Activated naive CD4-positive, alpha-beta T cell treated with anti-CD3 and anti-CD28 coated beads, Interleukin-2, amount 10 ng/mL, durations not matched to agents 7 days and 5 days (primary cell): ENCODE data around the gene PIR.

Source experiments
- CTCF ChIA-PET: fragments of 350-600 bp; sonication (Branson Sonifier 250); formaldehyde crosslinking; loops from one replicate; lab custom pipeline; 2021; ENCODE audit warnings: antibody characterized with exemption; lab: Charles Lee
- DNase-seq: peaks from one replicate; pipeline ENCODE4 v3.0.0-alpha.2; 2020
- H3K27ac Mint-ChIP-seq: one replicate; pipeline ENCODE4 v1.8.0; 2021; ENCODE audit warnings: mild to moderate bottlenecking, moderate library complexity, mixed read lengths
- H3K27me3 Mint-ChIP-seq: one replicate; pipeline ENCODE4 v1.8.0; 2021; ENCODE audit warnings: mild to moderate bottlenecking, mixed read lengths
- H3K36me3 Mint-ChIP-seq: one replicate; pipeline ENCODE4 v1.8.0; 2021; ENCODE audit warnings: mixed read lengths
- H3K4me1 Mint-ChIP-seq: one replicate; pipeline ENCODE4 v1.8.0; 2021; ENCODE audit warnings: mixed read lengths
- H3K4me3 Mint-ChIP-seq: one replicate; pipeline ENCODE4 v1.8.0; 2021; ENCODE audit warnings: mild to moderate bottlenecking, moderate library complexity, mixed read lengths
- H3K9me3 Mint-ChIP-seq: one replicate; pipeline ENCODE4 v1.8.0; 2021; ENCODE audit warnings: mixed read lengths

The PIR gene

DNA sequence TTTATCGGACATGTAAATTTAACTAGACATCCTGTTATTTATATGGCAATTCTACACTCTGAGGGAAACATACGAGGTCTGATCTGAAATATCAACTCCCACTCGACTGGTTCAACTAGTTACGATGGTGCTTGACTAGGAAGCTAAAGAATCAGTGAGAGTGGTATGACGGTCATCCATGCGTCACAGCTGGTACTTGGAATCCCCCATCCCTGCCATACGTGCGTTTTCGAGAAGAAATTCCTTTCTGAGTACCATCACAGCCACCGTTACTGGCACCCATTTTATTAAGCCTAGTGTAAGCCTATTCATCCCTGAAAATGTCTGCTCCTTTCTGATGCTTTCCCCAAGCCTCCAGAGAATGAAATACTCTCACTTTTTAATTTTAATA, 157.1 kb downstream of the PIR start:
- Mint-ChIP-seq H3K27ac (peak overlapping the region; percentile 96), H3K4me1 (peaks cover 27% of the 10 kb centered on the region), H3K27me3 (peaks cover 1% of the 10 kb centered on the region), H3K9me3 (no peaks in the 10 kb centered on the region), H3K4me3 (peak overlapping the region; percentile 88), H3K36me3 (peaks cover 6% of the 10 kb centered on the region)
- peak; percentile 50 for DNase-seq
- CTCF ChIA-PET: no interaction called here

DNA sequence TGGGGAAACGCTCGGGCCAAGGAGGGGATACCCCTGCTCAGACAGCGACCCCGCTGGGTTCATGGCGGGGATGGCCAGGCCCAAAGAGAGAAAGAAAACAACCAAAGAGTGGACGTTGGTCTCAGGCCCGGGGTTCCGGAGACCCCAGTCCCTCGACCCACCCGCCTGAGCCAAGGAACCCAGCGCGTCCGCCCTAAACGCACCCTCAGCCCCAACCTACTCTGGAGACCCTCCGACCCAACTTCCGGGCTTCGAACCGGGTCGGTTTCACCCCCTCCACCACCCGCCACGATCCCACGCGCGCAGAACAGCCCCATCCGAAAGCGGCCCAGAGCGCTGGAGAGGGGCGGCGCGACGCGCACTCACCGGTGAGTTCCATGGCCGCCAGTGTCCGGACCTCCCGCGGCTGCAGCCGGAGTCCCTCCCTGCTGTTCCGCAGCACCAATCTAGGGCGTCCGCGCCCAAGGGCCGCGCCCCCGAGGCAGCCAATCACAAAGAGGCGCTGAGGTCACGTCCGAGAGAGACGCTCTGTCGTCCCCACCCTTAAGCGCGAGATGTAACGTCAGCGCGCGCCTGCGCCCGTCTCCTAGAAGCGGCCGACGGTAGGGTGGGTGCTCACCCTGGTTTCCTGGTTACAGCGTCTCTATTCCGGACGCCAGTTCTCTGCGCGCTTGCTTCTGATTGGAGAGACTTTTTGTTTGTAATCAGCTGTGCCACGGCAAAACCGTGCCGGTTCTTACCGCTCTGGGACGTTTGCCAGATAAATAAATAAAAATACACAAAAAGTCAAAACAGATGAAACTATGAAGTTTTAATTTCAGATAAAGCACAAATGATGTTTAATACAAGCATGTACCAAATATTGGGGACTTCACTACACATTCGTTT, 157.8 kb downstream of the PIR start, which contains the start of gene PIGA:
Gene PIGA (minus strand): TSS at position 389 of the 888 bp plus-strand sequence. CDS start 3,593 bp downstream, outside the sequence.
- peak within 1 kb of the TSS; percentile 96 for H3K27ac Mint-ChIP-seq
- DNase-seq: peak; percentile 95
- H3K36me3 Mint-ChIP-seq: peaks cover 6% of the 10 kb centered on the region
- CTCF ChIA-PET: no interaction called here
- peaks cover 27% of the 10 kb centered on the region for H3K4me1 Mint-ChIP-seq
- H3K9me3 Mint-ChIP-seq: no peaks in the 10 kb centered on the region
- peak within 1 kb of the TSS; percentile 88 for H3K4me3 Mint-ChIP-seq
- no peaks in the 10 kb centered on the region for H3K27me3 Mint-ChIP-seq
